Activated CD4-positive, CD25-positive, alpha-beta regulatory T cell (primary cell): Measurements from ENCODE around the gene UBE3B.

ENCODE experiments used
- DNase-seq, 4 experiments: peaks; one replicate each; lab custom pipeline; 2025; lab: John Stamatoyannopoulos, UW

The UBE3B gene

DNA sequence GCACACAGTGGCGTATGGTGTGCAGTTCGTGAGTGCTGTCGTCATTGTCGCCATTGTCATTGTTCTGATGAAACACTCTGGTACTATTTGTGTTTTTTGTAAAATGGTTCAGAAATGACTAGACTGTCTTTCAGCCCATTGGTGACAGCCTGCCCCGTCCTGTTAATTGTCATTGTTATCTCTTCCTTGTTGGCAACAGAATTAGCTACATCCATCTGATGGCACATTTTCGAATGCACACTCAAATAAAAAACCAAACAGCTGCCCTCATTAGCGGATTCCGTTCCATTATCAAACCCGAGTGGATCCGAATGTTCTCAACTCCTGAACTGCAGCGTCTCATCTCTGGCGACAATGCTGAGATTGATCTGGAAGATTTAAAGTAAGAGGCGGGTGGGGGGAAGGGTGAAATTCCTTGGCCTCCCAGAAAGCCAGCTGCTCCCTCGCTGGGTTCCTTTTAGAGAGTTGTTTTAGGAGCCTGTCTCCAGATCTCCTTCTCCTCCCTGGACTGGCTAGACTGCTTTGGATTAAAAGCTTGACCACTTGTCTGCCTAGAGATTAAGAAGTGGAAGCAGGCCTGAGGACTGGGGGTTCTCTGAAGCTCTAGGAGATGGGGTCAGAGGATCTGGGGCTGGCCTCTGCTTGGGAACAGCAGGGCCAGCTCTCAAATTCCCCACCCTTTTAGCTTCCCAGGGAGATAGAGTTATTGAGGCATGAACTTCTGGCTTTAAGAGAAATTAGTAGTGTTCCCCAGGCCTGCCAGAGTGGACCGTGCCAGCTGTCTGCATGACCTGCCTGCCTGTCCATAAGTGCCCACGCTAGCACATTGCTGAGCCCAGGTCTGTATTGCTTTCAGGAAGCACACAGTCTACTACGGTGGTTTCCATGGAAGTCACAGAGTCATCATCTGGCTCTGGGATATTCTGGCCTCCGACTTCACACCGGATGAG is 52.5 kb downstream of the UBE3B start:
- DNase-seq = no peak

GRCh38 chr12:109531411-109531810 is 54.0 kb downstream of the UBE3B start:
- DNase-seq = no peak

- DNase-seq = no peak
Observed at GRCh38 chr12:109532721-109533486, 55.5 kb downstream of the UBE3B start.

- no peak for DNase-seq
Observed at GRCh38 chr12:109533487-109533740, 56.0 kb downstream of the UBE3B start.

GRCh38 chr12:109534456-109534855 is 57.0 kb downstream of the UBE3B start:
- no peak for DNase-seq

DNA sequence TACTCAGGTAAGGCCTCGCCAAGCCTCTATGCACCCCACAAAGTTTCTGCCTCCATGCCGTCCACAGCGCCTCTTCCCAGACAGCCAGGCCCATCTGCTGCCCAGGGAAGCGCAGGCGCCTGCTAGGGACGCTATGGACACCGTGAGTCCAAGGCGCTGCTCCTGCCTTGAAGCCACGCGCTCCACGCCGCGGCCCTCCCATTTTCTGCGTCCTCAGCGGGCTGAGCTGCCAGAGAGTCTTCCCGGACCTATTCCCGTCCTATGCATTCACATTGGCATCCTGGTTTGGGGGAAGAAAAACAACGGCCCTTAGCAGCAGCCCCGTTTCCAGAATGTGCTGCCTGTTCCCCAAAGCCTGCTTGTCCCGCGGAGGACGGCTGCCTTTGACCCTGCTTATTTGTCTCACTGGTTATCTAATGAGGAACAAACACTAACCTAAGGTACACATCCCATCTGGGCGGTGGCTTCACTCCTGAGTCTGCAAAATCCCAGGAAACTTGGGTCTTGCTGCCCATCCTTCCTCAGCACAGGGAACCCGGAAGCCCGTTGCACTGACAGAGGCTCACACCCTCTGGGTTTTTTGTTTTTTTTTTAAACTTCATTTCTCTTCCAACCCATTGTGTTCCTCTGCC is 57.9 kb downstream of the UBE3B start:
- DNase-seq = no peak

DNA sequence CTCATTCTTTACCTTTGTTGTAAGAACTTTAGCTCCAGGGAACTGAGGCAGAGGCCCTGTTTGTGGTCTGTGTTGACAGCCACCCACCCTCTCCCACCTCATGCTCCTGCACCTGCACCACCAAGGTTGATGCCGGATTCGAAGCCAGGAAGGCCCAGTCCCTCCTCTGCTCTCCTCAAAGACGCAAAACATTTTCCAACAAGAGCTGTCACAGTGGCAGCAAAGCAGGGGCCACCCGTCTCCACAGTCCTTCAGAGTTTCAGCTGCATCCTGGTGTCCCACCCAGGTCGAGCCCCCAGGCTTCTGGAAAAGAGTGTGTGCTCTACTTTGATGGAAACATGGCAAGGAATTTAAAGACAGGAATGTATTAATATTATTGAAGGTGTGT is 58.4 kb downstream of the UBE3B start:
- no peak for DNase-seq

DNA sequence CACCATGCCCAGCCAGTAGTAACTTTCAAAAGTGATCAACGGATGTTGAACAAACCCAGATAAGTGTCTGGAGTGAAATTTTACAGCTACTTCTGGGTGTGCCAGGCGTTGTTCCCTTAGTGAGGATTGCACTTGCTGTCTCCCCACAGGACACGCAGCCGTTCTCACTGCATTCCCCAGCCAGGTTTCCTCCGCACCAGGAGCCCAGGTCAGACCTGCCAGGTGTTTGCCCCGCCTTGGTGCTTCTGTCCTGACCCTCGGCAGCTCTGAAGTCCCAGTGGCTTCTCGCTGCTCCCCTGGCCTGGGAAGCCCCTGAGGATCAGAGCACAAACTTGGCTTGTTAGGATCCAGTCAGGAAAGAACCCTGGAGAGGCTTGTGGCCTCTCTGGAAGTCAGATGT is 59.7 kb downstream of the UBE3B start:
- no peak for DNase-seq

GRCh38 chr12:109538191-109538863 is 60.9 kb downstream of the UBE3B start:
- DNase-seq = no peak

GRCh38 chr12:109539508-109539907 is 62.1 kb downstream of the UBE3B start:
- no peak for DNase-seq

DNA sequence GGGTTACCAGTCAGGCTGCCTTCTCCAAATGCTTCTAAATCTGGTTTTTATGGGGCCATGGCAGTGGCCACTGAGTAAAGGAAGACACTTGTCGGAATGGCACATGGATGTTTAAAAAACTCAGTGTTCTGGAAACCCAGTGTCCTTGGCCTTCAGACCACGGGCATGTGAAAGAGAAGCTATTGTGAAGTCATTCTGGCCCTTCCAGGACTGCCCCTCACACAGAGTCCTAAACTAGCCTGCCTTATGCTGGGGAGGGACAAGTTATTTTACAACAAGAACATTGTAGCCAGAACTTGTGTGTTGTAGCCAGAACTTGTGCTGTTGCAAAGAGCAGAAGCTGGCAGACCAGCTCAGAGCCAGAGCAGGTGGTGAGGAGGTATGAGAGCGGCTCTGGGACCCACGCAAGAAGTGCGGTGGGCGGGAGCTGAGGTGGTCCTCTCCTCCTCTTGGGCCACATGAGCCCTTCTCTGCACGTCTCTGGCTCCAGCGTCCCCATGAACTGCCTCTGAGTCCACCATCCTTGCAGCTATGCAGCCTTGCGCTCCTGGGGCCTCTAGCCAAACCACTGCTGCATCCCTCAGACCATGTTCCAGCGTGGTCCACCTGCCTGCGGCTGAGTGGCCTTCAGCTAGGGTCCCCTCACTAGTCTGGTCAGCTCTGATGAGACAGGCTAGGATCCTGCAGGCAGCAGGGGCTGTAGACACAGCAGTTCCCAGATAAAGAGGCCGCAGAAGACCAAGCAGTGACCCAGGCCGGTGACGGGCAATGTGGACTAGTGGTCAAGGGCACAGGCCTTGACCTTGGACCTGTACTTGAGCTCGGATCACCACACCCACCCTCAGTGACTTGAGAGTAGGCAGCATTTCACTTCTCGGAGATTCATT is 63.3 kb downstream of the UBE3B start:
- no peak for DNase-seq

DNA sequence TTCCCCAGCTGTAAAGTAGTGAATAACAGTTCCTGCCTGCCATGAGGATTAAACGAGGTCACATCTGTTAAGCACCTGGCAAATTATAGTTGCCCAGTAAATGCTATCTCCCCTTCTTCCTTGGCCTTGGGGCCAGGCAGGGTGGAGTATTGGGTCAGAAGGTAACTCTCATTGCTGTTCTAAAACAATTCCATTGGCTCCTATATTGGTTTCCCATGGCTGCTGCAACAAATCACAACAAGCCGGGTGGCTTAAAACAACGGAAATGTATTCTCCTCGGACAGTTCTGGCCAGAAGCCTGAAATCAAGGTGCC is 63.9 kb downstream of the UBE3B start:
- no peak for DNase-seq

GRCh38 chr12:109542014-109542413 is 64.6 kb downstream of the UBE3B start:
- no peak for DNase-seq

DNA sequence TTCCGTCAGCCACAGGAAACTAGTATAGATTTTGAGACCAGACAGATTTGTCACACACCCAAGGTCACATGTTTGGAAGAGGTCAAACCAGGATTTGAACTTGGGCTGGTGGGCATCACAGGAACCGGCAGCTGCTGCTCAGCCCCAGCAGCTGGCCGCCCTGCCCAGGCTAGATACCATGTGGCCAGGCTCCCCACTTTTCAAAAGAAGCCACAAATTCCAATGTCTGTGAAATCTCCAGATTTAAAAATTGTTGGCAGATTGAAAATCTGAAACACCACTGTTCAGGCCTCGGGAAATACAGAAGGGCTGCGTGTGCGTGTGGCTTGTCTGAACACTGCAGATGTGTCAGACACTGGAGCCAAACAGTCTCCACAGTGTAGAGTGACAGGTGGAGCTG is 65.4 kb downstream of the UBE3B start:
- no peak for DNase-seq

DNA sequence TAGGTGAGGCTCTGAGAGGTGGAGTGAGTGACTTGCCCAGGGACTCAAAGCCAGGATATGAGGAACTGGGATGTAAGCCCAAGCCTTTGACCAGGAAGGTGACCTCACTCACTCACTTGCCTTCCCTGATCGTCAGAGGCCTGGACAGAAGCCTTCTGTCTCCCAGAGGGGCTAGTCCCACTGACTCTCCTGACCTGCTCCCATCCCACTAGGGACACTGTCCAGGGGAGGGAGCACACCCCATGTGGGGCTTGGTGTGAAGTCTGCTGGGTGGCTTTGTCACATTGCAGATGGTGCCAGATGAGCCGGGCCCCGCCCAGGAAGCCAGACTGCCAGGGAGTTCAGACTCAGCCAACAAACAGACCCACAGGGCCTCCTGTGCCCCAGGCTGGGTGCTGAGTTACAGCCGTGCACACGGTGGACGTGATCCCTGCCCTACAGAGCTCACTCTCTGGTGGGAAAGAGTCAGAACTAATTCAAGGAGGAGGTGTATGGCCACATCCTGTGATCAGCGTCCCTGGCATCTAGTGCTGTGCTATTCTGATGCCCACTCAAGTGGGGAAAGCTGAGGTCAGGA is 67.6 kb downstream of the UBE3B start:
- no peak for DNase-seq

DNA sequence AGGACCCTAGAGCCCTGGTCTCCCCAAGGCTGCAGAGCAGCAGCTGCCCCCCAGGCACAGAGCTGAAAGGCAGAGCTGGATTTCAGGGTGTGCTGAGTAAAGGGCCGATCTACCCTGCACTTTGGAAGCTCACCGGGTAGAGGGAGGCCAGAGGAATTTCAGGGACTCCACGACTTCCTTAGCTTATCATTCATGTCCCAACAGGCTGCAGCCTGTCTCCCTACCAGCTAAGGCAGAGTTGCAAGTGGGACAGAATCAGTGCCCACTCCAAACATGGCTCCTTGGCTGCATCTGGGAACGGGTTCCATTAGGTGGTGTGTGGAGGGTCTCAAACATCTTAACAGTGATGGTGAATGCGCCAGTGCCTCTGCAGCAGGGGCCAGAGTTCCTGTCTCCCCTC is 68.4 kb downstream of the UBE3B start:
- no peak for DNase-seq

DNA sequence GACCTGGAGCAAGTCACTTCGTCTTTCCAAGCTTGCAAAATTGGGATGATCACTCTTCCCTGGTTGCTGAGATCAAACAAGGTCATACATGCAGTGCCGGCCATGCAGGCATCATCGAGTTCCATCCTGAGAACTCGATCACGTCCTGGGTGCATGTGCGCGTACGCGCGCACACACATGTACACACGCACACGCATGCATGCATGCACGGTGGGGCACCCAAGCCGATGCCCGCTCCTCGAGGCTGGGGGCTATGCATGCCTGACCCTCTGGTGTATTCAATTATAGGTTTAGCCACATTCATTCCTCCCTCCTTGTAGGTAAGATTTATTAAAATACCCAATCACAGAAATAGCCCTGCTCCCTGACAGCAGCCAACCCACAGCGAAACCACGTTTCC is 69.9 kb downstream of the UBE3B start:
- no peak for DNase-seq

- DNase-seq = no peak
Observed at GRCh38 chr12:109548258-109548657, 70.8 kb downstream of the UBE3B start.

GRCh38 chr12:109549613-109550270 is 72.3 kb downstream of the UBE3B start:
- DNase-seq = no peak

DNA sequence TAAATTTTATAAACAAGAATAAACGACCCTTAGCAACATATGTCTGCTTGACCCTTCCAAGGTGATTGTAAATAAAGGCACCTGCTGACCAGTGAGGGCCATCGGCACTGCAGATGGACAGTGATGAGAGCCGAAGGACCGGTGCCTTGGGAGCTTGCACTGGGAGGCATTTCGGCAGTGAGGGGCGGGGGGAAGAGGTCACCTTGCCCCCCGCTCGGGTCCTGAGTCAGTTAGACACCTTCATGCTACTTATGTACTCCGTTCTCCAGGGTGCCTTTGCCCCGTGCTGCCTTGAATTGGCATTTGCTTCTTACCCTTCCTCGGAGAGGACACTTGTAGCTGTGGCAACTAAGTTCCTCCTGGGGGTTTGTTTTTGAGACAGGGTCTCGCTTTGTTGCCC is 72.8 kb downstream of the UBE3B start:
- DNase-seq = no peak

DNA sequence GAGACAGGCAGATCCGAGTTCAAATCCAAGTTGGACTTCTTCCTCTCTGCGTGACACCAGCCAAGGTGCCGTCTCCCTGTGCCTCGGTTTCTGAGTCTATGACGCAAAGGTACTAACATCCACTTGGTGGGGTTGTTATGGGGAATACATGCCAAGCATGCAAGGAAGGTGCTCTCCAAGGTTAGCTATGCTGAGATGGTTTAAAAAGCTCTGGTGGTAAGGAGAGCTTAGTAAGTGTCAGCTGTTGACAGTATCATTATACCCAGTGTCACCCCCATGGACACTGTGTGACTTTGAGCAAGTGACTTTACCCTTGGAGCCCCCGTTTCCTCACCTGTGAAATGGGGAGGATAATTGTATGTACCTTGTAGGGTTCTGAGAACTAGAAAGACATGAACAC is 73.7 kb downstream of the UBE3B start:
- DNase-seq = no peak
